GM19240 (cell line): ENCODE measurements around the gene OSBPL8.
"Not testable (repeated sequence)": the region's sequence is repeated elsewhere in the genome, so short reads cannot be mapped to it uniquely, and the experiment has no call there.

Source experiments
- DNase-seq: peaks from one replicate; pipeline ENCODE4 v3.0.0; 2011; ENCODE audit warnings: low spot score; ENCODE audit not compliant: insufficient read length

The OSBPL8 gene

GRCh38 chr12:76422543-76423438 lies 136.8 kb downstream of the OSBPL8 start:
- DNase-seq: no peak

- DNase-seq: no peak
These were observed 137.4 kb downstream of the OSBPL8 start for GRCh38 chr12:76422154-76422542.

- DNase-seq: no peak
These were observed 138.5 kb downstream of the OSBPL8 start for GRCh38 chr12:76421046-76421445.

GRCh38 chr12:76420222-76420621 lies 139.3 kb downstream of the OSBPL8 start:
- no peak for DNase-seq

- DNase-seq: no peak
These were observed 142.5 kb downstream of the OSBPL8 start for GRCh38 chr12:76417116-76417515.

GRCh38 chr12:76413121-76413520 lies 146.4 kb downstream of the OSBPL8 start:
- DNase-seq: no peak

GRCh38 chr12:76410781-76411180 lies 148.8 kb downstream of the OSBPL8 start:
- no peak for DNase-seq

- DNase-seq: no peak
These were observed 149.2 kb downstream of the OSBPL8 start for GRCh38 chr12:76410371-76410770.

GRCh38 chr12:76409074-76409473 lies 150.5 kb downstream of the OSBPL8 start:
- no peak for DNase-seq

GRCh38 chr12:76407710-76408109 lies 151.9 kb downstream of the OSBPL8 start:
- DNase-seq: no peak

GRCh38 chr12:76402259-76402658 lies 157.3 kb downstream of the OSBPL8 start:
- DNase-seq: no peak

GRCh38 chr12:76400136-76400535 lies 159.4 kb downstream of the OSBPL8 start:
- no peak for DNase-seq

GRCh38 chr12:76399040-76399439 lies 160.5 kb downstream of the OSBPL8 start:
- no peak for DNase-seq

GRCh38 chr12:76398106-76398505 lies 161.5 kb downstream of the OSBPL8 start:
- no peak for DNase-seq

- DNase-seq: no peak
These were observed 168.1 kb downstream of the OSBPL8 start for GRCh38 chr12:76391461-76391860.

- DNase-seq: no peak
These were observed 172.0 kb downstream of the OSBPL8 start for GRCh38 chr12:76387614-76388013.

- no peak for DNase-seq
These were observed 175.0 kb downstream of the OSBPL8 start for GRCh38 chr12:76384560-76384959.

- DNase-seq: no peak
These were observed 175.6 kb downstream of the OSBPL8 start for GRCh38 chr12:76383988-76384387.

GRCh38 chr12:76379261-76379660 lies 180.3 kb downstream of the OSBPL8 start:
- no peak for DNase-seq

- not testable (repeated sequence) for DNase-seq
These were observed 182.7 kb downstream of the OSBPL8 start for GRCh38 chr12:76376876-76377275.

GRCh38 chr12:76375939-76376338 lies 183.6 kb downstream of the OSBPL8 start:
- DNase-seq: no peak

- DNase-seq: no peak
These were observed 184.1 kb downstream of the OSBPL8 start for GRCh38 chr12:76375470-76375869.

- DNase-seq: no peak
These were observed 185.1 kb downstream of the OSBPL8 start for GRCh38 chr12:76374386-76375020.
